GM19240 (cell line): Measurements from ENCODE around the gene TCERG1L.
"Not testable (repeated sequence)": the region's sequence is repeated elsewhere in the genome, so short reads cannot be mapped to it uniquely, and the experiment has no call there.

Experiments
- DNase-seq: peaks from one replicate; pipeline ENCODE4 v3.0.0; 2011; ENCODE audit warnings: low spot score; ENCODE audit not compliant: insufficient read length

TCERG1L gene

GRCh38 chr10:131087464-131088215 is 223.9 kb downstream of the TCERG1L start:
- DNase-seq = no peak

GRCh38 chr10:131086511-131086910 is 225.0 kb downstream of the TCERG1L start:
- DNase-seq = no peak

- no peak for DNase-seq
Observed at GRCh38 chr10:131086094-131086493, 225.4 kb downstream of the TCERG1L start.

DNA sequence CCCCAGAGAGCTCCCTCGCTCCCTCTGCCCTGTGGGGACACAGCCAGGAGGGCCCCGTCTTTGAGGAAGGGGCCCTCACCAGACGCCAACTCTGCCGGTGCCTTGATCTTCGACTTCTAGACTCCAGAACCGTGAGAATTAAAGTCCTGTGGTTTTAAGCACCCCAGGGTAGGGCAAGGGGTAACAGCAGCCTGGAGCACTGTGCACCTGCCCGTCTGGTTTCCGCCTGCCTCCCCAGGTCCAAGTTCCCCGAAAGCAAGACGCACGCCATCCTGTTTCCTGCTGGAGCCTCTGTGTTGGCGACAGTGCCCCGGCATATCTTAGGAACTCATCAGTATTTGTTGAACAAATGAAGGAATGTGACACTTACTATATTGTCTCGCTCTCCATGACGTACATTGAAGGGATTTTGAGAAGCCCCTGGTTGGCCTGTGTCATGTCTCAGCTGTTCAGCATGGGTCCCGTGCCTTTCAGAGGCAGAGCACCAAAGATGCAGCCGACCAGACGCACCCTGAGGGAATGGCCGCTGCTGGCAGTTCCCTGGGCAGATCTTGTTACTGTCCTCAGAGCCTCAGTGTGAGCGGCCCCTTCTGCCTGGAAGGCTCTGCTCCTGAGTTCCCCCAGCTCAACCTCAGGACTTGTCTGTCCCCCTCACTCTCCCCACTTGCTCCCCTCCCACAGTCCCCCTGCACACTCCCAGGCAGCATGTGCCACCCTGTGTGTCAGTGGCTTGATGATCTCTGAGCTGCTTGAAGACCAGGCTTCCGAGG is 226.2 kb downstream of the TCERG1L start:
- no peak for DNase-seq

- DNase-seq = no peak
Observed at GRCh38 chr10:131084791-131085090, 226.8 kb downstream of the TCERG1L start.

DNA sequence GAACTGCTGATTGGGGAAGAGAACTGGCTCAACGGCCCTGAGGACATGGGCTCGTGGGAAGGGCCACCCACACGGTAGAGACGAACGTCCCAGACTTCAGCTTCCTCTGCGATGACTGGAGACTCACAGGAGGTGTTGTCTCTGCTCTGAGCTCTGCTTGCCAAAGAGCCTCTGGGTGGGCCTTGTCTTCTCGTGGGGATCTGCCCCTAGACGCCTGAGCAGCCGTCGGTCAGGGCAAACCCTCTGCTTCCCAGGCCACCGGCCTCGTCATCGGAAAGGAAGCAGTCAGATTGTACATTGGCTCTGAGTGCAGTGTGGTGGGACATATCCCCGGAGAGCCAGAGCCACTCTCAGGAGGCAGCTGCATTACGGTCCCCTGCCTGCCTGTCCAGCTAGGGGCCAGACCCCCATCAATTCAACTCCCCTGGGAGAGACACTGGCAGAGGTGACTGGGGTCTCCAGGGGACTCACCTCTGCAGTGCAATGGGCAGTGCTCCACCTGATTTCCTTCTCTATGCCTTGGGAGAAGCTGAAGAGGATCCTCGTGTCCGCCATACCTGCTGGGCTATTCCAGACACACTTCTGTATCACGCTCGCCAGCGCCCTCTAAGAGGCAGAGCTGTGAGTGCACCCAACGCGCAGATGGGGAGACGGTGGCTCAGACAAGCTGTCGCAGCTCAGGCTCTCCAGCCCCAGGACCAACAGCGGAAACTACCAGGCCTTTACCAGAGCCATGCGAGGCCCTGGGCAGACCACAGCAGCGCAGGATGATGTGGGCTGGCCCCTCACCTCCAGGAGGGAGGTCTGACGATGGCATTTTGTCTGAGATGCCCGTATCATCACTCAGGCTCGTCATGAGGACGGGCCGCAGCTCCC is 227.4 kb downstream of the TCERG1L start:
- DNase-seq = no peak

GRCh38 chr10:131082991-131083481 is 228.5 kb downstream of the TCERG1L start:
- no peak for DNase-seq

DNA sequence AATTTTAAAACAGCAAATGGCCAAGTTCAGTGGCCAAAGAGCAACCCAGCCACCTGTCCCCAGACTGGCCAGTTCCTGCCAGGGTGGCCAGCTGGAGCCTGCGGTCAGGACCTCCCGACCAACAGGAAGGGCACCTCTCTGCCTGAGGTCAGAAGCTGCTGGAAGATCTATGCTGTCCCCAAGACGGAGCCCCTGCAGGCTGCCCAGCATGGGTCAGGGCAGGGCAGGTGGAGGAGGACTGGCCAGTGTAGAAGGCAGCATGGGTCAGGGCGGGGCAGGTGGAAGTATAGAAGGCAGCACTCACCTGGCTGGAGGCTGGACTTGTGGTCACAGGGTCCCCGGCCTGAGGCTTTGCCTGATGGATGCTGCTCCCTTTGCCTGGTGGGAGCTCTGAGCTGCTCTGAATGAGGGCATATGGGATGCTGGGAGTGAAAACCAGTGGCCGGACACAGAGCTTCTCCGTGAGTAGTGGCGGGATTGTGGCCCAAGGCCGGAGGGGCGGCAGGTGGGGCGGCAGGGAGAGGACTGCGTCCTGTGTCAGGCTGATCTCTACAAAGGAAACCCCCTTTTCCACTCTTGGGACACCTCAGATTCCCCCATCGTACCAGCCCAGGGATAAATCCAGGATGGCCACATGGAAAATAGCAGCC is 229.2 kb downstream of the TCERG1L start:
- no peak for DNase-seq

DNA sequence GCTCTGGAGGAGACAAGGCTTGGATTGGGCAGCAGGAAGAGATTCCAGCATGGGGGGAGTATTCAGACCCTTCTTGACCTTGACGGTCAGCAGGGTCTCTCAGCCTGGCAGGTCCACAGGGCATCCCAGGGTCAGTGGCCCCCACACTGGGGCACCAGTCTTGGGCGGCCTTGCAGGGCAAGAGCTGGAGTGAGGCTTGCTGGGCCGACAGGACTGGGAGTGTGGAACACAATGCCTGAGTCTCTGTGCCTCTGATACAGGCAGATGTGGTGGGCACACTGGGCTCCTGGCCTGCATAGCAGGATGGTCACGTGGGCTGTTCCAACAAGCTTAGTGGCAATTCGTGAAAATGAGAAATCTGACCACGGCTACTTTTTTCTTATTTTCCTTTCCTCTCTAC is 229.7 kb downstream of the TCERG1L start:
- no peak for DNase-seq

DNA sequence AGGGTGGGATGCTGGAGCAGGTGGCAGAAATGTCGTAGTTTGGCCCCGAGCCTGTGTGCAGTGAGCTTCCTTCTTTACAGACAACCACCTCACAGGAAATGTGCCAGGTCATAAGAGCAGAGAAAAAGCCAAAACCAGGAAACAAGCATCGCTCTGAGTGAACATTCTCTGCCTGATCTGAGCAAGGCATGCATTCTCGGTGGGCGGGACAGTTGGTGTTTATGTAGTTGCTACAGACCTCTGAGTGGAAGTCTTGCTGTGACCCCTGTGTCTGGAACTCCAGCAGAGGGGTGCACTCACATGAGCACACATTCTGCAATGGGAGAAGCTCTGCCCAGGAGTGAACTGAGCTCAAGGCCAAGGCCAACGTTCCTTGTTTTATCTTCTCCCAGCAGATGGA is 230.1 kb downstream of the TCERG1L start:
- DNase-seq = no peak

GRCh38 chr10:131080571-131080970 is 230.9 kb downstream of the TCERG1L start:
- DNase-seq = no peak

GRCh38 chr10:131079314-131079713 is 232.2 kb downstream of the TCERG1L start:
- no peak for DNase-seq

DNA sequence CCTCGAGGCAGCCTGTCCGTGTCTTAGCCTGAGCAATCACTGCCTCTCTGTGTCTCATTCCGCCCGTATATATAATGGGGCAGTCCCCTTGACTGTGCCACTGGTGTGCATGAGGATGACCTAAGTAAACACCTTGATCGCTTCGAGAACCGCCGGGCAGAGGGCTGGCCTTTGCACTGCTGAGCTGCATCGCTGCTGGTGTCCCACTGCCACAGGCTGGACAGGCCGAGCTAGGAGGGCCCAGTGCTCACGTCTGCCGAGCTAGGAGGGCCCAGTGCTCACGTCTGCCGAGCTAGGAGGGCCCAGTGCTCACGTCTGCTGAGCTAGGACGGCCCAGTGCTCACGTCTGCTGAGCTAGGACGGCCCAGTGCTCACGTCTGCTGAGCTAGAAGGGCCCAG is 232.6 kb downstream of the TCERG1L start:
- not testable (repeated sequence) for DNase-seq

- DNase-seq = no peak
Observed at GRCh38 chr10:131078131-131078881, 233.2 kb downstream of the TCERG1L start.

DNA sequence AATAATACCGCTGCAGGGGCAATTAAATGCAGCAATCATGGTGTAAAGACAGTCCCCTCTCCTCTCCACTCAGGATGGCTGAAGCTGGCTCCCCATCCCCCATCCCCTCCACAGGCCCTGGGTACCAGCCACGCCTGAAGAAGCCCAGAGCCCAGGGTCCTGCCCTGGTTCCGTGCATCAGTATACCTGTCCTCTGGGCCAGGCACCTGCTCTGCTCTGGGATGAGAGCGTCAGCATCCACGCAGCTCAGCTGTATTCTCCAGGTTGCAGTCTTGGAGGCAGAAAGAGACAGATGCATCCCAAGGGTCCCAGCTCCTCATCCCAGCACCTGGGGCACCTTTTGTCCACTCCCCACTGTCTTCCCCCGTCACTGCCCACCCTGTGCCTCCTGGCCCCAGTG is 233.8 kb downstream of the TCERG1L start:
- no peak for DNase-seq

GRCh38 chr10:131077031-131077430 is 234.5 kb downstream of the TCERG1L start:
- no peak for DNase-seq

GRCh38 chr10:131076356-131076755 is 235.2 kb downstream of the TCERG1L start:
- DNase-seq = no peak

GRCh38 chr10:131075218-131075770 is 236.2 kb downstream of the TCERG1L start:
- DNase-seq = no peak

DNA sequence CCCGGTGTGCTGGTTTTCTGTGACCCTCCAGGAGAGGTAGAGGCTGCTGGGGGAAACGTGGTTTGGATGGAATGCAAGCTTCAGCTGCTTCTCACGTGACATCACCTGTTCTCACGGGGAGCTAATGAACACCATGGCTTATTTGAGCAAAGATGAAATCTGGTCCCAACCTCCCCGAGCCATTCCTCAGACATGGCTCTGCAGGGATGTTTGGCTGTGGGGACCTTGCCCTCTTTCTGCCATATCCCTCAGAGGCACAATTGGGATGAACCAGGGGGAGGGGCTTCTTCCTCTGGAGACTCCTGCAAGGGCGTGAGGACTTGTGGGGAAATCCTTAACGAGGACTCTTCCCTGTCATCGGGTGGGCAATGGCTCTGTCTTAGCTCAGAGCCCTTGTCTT is 236.8 kb downstream of the TCERG1L start:
- no peak for DNase-seq

DNA sequence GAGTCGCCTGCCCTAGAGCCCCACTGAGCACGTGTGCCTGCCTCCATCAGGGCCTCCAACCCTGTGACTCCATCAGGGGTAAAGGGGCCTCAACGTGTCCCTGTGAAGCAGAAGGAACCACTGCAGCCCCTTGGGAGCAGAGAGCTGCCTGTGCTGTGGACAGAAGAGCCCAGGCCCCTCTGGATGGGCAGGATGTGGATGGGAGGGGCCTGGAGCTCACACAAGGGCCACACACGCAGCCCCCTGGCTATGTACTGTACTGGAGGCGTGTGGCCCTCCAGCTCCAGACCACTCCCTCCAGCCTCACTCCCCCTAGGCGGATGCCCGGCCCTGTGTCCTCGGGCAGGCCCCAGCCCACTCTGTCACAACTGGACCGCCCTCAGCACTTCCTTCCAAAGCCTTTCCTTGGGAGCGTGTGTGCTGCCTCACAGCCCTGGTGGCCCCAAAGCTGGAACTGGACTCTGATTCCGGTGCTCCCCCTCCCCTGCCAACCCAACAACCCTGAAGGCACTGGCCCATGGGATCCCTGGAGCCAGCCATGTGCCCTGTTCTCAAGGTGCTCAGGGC is 238.0 kb downstream of the TCERG1L start:
- no peak for DNase-seq
